AG04450 (cell line): Measurements from ENCODE around the gene HAVCR2. TPM values are rescaled to one million over a fixed set of nuclear protein-coding genes. Genes with fewer than 3 reads are reported as not detected.

Experiments
- CTCF ChIA-PET: fragments of 300-600, 350-600 bp; formaldehyde crosslinking; extraction: SDS; loops from one replicate; lab custom pipeline; 2022; ENCODE audit warnings: antibody characterized with exemption, inconsistent platforms; lab: Charles Lee
- POLR2A ChIA-PET: fragments of 350-600 bp; formaldehyde crosslinking; extraction: SDS; loops from one replicate; lab custom pipeline; 2021; ENCODE audit warnings: antibody characterized with exemption, inconsistent platforms; lab: Yijun Ruan, JAX
- DNase-seq: peaks from one replicate; pipeline ENCODE4 v3.0.0-alpha.2; 2011; ENCODE audit warnings: low read depth, low spot score
- H3K27ac ChIP-seq: one replicate; pipeline ENCODE4 v1.5.1; 2012; ENCODE audit warnings: low read depth, low read length, control low read depth
- H3K27me3 ChIP-seq: one replicate; pipeline ENCODE4 v1.6.0; 2012; ENCODE audit warnings: low read length; ENCODE audit not compliant: control insufficient read depth, insufficient read depth
- H3K4me3 ChIP-seq: 2 replicates; pipeline ENCODE4 v1.5.1; 2011; ENCODE audit warnings: mild to moderate bottlenecking, low read depth, low read length, control low read depth
- H3K9me3 ChIP-seq: 2 replicates; pipeline ENCODE4 v1.5.1; 2012; ENCODE audit warnings: low read length; ENCODE audit not compliant: control insufficient read depth, insufficient read depth
- polyA plus RNA-seq: library from polyadenylated mRNA; depleted of rRNA; stranded (reverse); fragments of >200 nt; gene quantifications from 2 replicates; pipeline ENCODE4 v1.2.3, GENCODE V29; 2011
- TF ChIP-seq, protein P1 (sequence below): IDR thresholded peaks from 2 replicates; pipeline ENCODE4 v1.5.1; 2011; ENCODE audit warnings: low read depth, low read length, control low read depth, inconsistent platforms

Gene HAVCR2
- polyA plus RNA-seq, 1 experiment, result not detected

DNA sequence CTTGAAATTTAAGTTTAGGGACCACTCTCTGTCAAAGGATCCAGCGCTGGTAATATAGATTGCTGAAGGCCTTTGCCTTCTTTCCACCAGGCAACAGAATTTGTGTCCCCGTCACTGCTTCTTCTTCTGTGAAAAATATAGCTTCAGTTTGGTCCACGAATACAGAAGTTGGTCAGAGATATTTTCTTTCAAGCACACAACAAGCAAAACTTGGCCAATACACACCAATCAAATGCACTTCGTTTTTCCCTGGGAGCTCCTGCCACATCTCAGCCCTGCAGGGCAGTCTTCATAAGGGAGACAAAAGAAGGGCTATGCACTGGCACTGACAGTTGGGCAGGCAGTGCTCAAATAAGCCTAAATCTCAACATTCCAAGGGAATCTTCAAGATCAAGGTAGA is 22.9 kb downstream of the HAVCR2 start:
- no peaks in the 10 kb centered on the region for H3K27me3 ChIP-seq
- H3K9me3 ChIP-seq, result no peaks in the 10 kb centered on the region
- H3K4me3 ChIP-seq, result no peak overlapping the region
- no peak for DNase-seq
- H3K27ac ChIP-seq, result no peak overlapping the region
- ChIA-PET CTCF (no interaction called here), POLR2A (no interaction called here)
- TF ChIP-seq, protein P1, sequence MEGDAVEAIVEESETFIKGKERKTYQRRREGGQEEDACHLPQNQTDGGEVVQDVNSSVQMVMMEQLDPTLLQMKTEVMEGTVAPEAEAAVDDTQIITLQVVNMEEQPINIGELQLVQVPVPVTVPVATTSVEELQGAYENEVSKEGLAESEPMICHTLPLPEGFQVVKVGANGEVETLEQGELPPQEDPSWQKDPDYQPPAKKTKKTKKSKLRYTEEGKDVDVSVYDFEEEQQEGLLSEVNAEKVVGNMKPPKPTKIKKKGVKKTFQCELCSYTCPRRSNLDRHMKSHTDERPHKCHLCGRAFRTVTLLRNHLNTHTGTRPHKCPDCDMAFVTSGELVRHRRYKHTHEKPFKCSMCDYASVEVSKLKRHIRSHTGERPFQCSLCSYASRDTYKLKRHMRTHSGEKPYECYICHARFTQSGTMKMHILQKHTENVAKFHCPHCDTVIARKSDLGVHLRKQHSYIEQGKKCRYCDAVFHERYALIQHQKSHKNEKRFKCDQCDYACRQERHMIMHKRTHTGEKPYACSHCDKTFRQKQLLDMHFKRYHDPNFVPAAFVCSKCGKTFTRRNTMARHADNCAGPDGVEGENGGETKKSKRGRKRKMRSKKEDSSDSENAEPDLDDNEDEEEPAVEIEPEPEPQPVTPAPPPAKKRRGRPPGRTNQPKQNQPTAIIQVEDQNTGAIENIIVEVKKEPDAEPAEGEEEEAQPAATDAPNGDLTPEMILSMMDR, result no peak

DNA sequence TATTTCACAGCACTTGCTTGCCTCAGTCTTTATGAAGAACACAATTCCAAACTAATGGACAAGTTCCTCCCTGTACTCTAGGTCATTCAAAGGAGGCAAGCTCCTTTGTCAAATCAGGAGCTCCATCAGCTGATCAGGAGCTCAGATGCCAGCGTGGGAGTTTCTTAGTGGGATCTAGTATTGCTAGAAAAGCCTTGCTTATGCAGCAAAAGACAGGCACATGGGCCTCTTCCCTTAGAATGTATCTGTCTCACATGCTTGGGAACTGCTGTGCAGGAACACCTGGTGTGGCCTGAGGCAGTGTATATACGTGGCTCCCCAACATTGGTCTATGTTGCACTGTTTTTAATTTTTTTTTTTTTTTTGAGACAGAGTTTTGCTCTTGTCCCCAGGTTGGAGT is 28.6 kb downstream of the HAVCR2 start:
- DNase-seq, result no peak
- Histone ChIP-seq H3K4me3 (no peak overlapping the region), H3K27ac (no peak overlapping the region), H3K27me3 (no peaks in the 10 kb centered on the region), H3K9me3 (no peaks in the 10 kb centered on the region)
- TF ChIP-seq, protein P1, result no peak
- POLR2A ChIA-PET, result no interaction called here
- CTCF ChIA-PET, result no interaction called here

DNA sequence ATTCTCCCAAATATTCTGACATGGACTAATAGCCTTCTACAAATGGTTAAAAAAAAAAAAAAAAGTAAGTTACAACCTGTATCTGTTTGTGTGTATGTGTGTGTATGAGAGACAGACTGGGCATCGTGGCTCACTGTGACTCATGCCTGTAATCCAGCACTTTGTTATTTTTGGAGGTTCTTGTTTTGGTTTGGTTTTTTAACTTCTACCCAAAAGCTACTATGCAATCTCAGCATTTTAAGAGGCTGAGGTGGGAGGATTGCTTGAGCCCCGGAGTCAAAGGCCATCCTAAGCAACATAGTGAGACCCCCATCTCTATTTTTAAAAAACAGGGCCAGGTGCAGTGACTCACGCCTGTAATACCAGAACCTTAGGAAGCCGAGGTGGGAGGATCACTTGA is 32.3 kb downstream of the HAVCR2 start:
- ChIA-PET POLR2A (no interaction called here), CTCF (no interaction called here)
- TF ChIP-seq, protein P1, result no peak
- no peak overlapping the region for H3K4me3 ChIP-seq
- DNase-seq, result no peak
- H3K27ac ChIP-seq, result no peak overlapping the region
- H3K9me3 ChIP-seq, result no peaks in the 10 kb centered on the region
- H3K27me3 ChIP-seq, result no peaks in the 10 kb centered on the region

DNA sequence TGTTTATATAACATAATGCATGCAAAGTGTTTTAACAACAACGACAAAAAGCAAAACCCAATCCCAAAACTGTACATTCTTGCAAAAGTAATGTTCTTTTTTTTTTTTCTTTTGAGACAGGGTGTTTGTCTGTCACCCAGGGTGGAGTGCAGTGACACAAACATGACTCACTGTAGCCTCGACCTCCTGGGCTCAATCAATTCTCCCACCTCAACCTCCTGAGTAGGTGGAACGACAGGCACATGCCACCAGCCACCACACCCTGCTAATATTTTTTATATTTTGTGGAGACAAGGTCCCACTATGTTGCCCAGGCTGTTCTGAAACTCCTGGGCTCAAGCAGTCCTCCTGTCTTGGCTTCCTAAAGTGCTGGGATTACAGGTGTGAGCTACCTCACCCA is 36.3 kb downstream of the HAVCR2 start:
- ChIA-PET POLR2A (no interaction called here), CTCF (no interaction called here)

DNA sequence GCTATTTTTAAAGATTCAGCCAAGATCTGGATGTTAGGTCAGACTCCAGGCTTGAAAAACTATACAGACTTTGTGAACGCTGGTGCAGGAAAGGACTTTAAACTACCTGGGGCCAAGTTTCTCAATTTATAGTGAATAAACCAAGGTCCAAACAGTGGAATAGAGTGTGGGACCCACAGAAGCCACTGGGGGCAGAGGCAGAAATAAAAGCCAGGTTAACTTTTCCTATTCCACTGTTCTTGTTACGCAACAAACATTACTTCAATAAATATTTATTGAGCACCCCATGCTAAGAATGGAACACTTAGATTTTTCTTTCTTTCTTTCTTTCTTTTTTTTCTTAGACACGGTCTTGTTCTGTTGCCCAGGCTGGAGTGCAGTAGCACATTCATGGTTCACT is 38.9 kb downstream of the HAVCR2 start:
- POLR2A ChIA-PET, result no interaction called here
- Histone ChIP-seq H3K4me3 (no peak overlapping the region), H3K9me3 (peaks cover 5% of the 10 kb centered on the region; the same call in 1 of the 2 replicates), H3K27me3 (no peaks in the 10 kb centered on the region), H3K27ac (no peak overlapping the region)
- TF ChIP-seq, protein P1, result no peak
- CTCF ChIA-PET, result no interaction called here
- DNase-seq, result no peak

More for the DNA sequence above, 36.3 kb downstream of the HAVCR2 start:
- Histone ChIP-seq H3K4me3 (no peak overlapping the region), H3K27ac (no peak overlapping the region), H3K9me3 (no peaks in the 10 kb centered on the region), H3K27me3 (no peaks in the 10 kb centered on the region)
- DNase-seq, result no peak
- TF ChIP-seq, protein P1, result no peak
